NCI-H2081 (cell line): ENCODE measurements around the gene ISG15.
"Not testable (repeated sequence)": the region's sequence is repeated elsewhere in the genome, so short reads cannot be mapped to it uniquely, and the experiment has no call there.

Experiments used
- DNase-seq, 2 experiments: peaks; one replicate each; lab custom pipeline; 2025; lab: John Stamatoyannopoulos, UW

Gene ISG15

GRCh38 chr1:975365-975764 lies 37.9 kb upstream of the ISG15 start:
- no peak for DNase-seq

DNA sequence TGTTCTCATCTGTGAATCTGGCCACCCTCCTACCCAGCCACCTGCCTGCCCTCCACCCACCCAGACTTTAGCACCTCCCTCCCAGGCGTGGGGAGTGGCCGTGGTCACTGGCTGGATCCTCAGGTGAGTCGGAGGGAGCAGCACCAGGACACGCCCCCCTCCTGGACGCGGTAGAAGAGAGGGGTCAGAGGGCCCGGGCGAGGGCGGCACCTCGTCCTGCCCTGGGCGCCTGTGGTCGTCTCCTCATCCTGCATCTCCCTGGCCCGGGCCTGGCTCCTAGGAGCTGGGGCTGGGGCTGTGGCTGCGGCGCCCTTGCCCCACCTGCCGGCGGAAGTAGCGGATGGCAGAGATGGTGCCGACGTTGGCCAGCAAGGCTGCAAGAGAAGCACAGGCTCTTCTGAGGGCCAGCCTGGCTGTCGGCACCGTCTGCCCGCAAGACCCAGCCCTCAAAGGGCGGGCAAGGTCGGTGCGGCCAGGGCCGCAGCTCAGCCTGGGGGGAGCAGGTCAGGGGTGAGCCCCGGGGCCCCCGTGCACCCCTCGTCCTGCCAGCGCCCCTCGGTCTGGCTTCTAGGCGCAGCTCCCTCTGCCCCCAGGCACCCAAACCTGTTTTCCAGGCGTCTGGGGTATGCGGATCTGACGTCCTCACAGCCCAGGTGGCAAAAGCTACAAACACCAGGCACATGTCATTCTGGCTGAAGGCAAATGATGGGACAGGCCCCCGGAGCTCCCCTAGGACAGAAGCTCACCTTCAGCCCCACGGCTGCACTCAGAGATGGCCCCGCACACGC lies 37.2 kb upstream of the ISG15 start:
- DNase-seq: peak; percentile 39 to 49

GRCh38 chr1:976791-977190 lies 36.5 kb upstream of the ISG15 start:
- DNase-seq: not testable (repeated sequence)

DNA sequence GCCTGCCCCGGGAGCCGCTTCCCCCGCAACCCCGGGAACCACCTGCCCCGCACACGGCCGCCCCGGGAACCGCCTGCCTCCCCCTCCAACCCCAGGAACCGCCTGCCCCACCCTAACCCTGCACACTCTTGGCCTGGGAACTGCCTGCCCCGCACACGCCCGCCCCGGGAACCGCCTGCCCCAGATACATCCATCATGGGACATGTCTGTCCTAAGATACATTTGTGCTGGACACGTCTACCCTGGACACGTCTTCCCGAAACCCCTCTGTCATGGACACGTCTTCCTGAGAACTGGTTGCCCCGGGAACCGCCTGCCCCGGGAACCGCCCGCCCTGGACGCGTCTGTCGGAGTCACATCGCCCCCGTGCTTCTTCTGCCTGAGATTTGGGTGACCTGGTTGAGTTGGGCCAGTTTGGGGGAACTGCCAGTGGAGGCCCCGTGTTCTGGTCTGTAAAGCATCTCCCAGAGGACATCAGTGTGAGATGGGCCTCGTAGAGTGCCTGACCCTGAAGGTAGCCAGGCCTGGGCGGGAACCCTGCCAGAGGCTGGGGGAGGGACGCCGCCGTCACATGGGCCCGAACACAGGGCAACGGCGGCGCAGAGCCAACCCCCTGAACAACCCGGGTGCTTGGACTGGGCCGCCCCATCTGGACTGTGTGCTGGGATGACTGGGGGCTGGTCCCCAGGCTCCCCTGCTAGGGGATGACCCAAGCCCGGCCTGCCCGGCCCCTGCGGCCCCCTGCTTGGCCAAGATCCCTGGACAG lies 35.0 kb upstream of the ISG15 start:
- no peak for DNase-seq

DNA sequence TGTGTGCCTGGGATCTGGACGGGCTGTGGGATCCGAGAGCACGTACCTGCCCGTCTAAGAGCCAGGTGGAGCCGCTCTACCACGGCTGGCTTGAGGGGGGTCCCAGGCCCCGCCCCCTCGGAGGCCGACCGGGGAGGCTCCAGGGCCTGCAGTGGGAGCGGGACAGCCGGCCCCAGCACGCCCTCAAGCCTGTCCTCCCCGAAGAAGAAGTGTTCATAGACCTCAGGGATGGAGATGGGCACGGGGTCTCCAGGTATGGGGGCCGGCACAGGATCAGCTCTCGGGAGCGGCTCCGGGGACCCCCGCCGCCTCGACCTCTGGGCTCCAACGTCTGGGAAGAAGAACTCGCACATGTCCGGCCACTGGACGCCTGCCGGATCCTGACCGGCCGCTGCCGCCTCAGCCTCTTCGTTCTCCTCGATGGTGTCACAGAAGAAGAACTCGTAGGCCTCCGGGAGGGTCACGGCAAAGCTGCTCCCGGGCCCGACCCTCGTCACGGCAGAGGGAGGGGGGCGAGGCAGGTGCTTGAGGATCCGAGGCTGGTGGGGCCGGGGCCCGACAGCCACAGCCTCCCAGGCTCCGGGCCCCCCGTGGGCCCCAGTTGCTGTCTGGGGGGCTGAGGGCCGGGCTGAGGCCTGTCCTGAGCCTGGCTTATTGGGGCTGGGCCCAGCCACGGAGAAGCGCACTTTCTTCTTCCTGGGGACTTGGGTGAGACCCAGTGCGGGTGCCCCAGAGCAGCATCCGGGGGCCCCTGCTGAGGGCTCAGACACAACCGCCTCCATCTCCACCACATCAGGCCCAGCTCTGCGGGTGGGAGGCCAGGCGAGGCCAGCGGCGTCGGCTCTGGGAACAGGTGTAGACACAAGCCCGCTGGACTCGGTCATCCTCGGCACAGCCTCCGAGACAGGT lies 34.2 kb upstream of the ISG15 start:
- no peak for DNase-seq

DNA sequence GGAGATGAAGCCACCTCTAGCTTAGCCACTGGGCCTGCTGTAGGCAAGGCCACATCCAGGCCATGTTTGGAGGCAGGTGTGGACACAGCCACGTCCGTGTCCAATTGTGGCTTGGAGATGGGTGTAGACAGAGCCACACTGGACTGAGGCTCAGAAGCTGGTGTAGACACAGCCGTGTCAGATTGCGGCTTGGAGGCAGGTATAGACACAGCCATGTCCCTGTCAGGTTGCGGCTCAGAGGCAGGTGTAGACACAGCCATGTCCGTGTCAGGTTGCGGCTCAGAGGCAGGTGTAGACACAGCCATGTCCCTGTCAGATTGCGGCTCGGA lies 33.6 kb upstream of the ISG15 start:
- no peak for DNase-seq

- no peak for DNase-seq
Measured at GRCh38 chr1:980137-980571, 33.1 kb upstream of the ISG15 start.

GRCh38 chr1:980602-981395 lies 32.5 kb upstream of the ISG15 start:
- DNase-seq: no peak

GRCh38 chr1:981491-981954 lies 31.8 kb upstream of the ISG15 start:
- DNase-seq: no peak

DNA sequence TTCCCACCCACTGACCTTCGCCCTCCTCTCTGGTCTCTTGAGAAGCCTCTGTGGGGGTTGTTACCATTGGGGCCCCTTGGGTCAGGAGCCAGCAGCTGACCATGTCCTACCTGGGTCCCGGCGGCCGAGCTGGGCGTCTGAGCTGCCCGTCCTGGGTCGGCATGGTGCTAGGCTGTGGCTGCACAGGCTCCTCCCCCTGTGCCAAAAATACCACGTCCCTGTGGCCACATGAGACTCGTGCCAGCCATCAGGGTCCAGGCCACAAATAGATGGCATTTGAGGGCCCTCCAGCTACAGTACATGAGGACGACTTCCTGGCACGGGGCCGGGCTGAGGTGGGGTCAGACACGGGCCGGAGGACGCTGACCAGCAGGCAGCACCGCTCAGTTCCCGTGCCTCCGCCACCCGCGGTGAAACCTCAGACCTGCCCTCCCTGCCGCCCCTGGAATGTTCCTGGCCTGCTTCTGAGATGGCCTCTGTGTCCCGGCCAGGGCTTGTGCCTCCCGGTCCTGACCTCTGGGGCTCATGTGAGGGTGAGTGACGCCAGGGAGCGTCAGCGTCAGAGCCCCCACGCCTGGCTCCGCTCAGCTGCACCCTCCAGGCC lies 31.2 kb upstream of the ISG15 start, which contains the start of gene PERM1:
PERM1 (minus strand) TSS at position 139 of the 604 bp plus-strand sequence. CDS start 1,064 bp downstream, outside the sequence.
- no peak for DNase-seq

GRCh38 chr1:982765-983436 lies 30.4 kb upstream of the ISG15 start:
- no peak for DNase-seq

GRCh38 chr1:983798-984475 lies 29.4 kb upstream of the ISG15 start:
- DNase-seq: no peak

DNA sequence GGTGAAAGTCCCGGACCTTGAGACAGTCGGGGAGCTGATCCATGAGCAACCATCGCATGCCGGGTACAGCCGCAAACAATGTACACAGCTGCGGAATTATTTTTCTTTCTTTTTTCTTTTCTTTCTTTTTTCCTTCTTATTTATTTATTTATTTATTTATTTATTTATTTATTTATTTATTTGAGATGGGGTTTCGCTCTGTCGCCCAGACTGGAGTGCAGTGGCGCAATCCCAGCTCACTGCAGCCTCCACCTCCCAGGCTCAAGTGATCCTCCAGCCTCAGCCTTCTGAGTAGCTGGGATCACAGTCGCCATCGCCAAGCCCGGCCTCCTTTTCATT lies 28.9 kb upstream of the ISG15 start:
- DNase-seq: no peak

- DNase-seq: no peak
Measured at GRCh38 chr1:985126-985525, 28.2 kb upstream of the ISG15 start.

GRCh38 chr1:988061-988460 lies 25.2 kb upstream of the ISG15 start:
- DNase-seq: not testable (repeated sequence)

- DNase-seq: not testable (repeated sequence)
Measured at GRCh38 chr1:991275-991674, 22.0 kb upstream of the ISG15 start.

- no peak for DNase-seq
Measured at GRCh38 chr1:991895-992294, 21.4 kb upstream of the ISG15 start.

GRCh38 chr1:992362-992761 lies 20.9 kb upstream of the ISG15 start:
- no peak for DNase-seq

GRCh38 chr1:993379-993995 lies 19.8 kb upstream of the ISG15 start:
- no peak for DNase-seq
